ENCODE results near the gene TEX53.
A peak's percentile ranks its signal among the peaks of the same experiment; 100 is the strongest.

Gene TEX53

DNA sequence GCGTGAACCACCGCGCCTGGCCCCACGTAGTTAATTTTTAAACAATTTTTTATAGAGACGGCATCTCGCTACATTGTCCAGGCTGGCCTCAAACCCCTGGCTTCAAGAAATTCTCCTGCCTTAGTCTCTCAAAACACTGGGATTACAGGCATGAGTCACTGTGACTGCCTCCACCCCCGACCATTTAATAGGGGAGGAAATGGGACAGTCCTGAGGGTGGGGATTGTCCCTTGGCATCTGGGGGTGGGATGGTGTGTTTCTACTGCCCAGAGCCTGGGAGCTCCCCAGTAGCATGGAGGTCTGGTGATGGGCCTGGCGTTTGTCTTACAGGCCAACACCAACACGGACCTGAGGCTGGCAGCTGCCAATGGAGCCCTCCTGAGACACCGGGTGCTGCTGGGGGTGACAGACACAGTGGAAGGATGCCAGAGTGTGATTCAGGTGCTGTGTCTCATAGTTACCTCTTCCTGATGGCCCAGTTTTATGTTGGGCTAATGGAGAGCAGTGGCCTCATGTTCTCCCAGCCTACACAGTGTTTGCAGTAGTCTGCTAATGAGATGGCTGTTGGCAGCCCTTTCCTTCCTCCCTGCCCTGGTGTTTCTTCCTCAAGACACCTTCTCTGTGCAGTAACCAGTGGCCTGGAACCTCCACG is 24.0 kb downstream of the TEX53 start:
- DNase-seq, result no peak

DNA sequence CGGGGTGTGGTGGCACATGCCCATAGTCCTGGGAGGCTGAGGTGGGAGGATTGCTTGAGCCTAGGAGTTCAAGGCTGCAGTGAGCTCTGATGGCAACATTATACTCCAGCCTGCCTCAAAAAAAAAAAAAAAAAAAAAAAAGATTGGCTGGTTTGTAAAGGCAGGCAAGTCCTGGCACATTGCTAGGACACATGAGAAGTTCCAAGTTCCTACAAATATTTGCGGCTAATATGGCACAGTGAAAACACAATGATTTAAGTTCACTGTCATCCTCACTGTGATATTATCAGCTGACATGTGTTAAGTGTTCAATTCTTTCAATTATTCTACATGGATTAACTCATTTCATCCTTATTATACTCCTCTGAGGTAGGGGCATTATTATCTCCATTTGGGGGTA is 26.4 kb downstream of the TEX53 start:
- no peak for DNase-seq

GRCh38 chr9:114629563-114630090 is 28.0 kb downstream of the TEX53 start:
- no peak for DNase-seq

GRCh38 chr9:114627553-114627952 is 30.1 kb downstream of the TEX53 start:
- no peak for DNase-seq

- no peak for DNase-seq
These were observed 31.1 kb downstream of the TEX53 start for GRCh38 chr9:114626415-114627020.

GRCh38 chr9:114624677-114625076 is 32.9 kb downstream of the TEX53 start:
- no peak for DNase-seq

DNA sequence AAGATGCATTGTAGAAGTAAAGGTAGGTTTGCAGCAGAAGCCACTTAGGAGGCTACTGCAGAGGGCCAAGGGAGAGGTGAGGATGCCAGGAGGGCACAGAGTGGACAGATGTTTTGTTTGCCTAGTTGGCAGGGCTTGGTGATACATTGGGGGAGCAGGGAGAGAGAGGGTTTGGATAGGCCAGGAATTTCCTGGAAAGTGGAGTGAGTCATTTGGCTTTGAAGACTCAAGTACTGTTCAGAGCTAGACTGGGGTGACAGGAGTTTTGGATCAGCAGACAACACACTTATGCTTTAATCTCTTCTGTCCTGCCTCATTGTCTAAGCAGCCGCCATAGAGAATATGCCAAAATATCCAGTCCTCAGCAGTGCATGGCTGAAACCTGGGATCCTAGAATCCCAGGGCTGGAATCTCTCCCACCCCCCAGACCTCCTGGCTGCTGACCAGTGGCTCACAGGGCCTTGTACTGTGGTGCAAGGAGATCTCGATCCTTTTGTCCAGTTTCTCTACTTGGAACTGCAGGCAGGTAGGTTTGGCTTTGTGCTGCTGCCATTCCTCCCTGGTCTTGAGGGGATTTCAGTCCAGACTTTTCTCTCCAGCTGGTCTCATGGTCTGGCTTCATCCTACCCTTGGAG is 35.5 kb downstream of the TEX53 start:
- no peak for DNase-seq

- no peak for DNase-seq
These were observed 36.0 kb downstream of the TEX53 start for GRCh38 chr9:114621561-114621960.

GRCh38 chr9:114619191-114619761 is 38.3 kb downstream of the TEX53 start:
- peak; percentile 29 for DNase-seq

- DNase-seq, result no peak
These were observed 40.7 kb downstream of the TEX53 start for GRCh38 chr9:114616684-114617520.

DNA sequence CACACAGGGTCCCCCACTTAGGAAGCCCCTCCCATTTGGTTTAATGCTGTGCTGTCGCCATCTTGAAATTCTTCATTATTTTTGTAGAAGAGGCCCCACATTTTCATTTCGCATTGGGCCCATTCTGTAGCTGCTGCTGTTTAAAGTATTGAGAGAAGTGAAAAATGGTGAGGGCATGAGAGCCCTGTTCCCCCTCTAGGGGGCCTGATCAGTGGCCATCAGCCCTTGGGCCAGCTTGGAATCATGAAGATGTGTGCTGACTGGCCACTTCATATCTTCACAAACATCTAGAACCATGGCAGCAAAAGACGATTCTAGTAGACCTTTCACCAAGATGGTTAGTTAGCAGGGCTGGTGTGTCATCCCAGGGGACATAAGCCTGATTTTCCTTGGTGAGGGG is 43.2 kb downstream of the TEX53 start:
- no peak for DNase-seq

DNA sequence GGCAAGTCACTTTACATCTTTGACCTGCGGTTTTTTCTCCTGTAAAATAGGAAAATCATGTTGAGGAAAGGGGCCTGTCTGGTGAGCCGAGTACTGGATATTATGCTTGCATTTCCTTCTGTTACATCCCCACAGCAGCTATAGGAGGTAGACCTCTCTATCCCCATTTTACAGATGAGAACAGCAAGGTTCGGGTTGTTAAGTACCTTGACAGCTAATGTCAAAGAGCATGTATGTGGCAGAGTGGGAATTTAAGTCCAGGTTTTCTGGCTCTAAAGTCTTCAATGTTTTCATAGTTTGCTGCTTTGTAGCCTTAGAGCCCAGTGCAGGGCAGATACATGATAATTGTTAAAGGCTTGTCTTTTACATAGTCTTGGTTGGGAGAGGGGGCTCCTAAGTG is 43.7 kb downstream of the TEX53 start:
- no peak for DNase-seq

GRCh38 chr9:114613087-114613486 is 44.5 kb downstream of the TEX53 start:
- DNase-seq, result no peak

GRCh38 chr9:114612272-114612923 is 45.2 kb downstream of the TEX53 start:
- DNase-seq, result no peak

- peak; percentile 84 for DNase-seq
These were observed 45.9 kb downstream of the TEX53 start for GRCh38 chr9:114611516-114612271.

DNA sequence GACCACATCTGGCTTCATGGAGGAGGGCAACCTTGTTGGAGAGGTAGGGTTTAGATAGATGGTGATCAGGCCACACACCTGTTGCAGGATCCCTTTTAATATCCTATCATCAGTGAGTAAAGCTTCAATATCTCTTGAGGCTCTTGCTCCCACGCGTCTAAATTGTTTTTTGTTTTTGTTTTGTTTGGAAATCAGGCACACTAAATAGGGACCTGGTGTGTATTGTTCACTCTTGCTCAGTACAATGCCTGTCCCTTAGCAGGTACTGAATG is 49.1 kb downstream of the TEX53 start:
- DNase-seq, result no peak

- DNase-seq, result no peak
These were observed 49.7 kb downstream of the TEX53 start for GRCh38 chr9:114607671-114608524.

DNA sequence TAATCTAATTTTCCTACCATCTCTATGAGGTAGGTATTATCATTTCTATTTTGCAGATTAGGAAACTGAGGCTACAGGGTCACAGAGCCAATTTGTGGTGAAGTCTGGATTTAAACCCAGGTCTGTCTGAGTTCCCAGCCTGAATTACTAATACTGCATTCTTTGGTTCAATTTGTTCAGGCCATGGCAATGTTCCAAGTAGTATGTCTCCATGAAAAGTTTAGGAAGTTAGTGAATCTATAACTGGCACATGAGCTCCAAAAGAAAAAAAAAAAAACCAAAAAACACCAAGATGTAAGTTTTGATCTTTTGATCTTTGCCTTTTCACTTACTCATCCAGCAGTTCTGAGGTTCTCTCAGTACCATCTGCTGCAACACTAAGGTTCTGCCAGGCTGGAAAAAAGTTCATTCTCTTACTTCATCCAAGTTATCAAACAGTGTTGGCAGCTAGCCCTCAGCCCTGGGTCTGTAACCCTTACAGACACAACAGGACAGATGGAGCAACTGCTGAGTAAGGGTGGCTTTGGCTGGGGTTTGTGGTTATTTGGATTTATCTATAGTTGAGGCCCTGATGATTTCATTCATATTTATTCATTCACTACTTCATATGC is 50.9 kb downstream of the TEX53 start:
- no peak for DNase-seq

Measured in eye (tissue), 1 donor.